Inflammatory macrophage treated with lipopolysaccharide for 4 hours (primary cell): ENCODE measurements around the gene PDP2.

ENCODE experiments used
- DNase-seq: peaks from one replicate; pipeline ENCODE4 v3.0.0-alpha.2; 2020

PDP2 gene, protein sequence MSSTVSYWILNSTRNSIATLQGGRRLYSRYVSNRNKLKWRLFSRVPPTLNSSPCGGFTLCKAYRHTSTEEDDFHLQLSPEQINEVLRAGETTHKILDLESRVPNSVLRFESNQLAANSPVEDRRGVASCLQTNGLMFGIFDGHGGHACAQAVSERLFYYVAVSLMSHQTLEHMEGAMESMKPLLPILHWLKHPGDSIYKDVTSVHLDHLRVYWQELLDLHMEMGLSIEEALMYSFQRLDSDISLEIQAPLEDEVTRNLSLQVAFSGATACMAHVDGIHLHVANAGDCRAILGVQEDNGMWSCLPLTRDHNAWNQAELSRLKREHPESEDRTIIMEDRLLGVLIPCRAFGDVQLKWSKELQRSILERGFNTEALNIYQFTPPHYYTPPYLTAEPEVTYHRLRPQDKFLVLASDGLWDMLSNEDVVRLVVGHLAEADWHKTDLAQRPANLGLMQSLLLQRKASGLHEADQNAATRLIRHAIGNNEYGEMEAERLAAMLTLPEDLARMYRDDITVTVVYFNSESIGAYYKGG

DNA sequence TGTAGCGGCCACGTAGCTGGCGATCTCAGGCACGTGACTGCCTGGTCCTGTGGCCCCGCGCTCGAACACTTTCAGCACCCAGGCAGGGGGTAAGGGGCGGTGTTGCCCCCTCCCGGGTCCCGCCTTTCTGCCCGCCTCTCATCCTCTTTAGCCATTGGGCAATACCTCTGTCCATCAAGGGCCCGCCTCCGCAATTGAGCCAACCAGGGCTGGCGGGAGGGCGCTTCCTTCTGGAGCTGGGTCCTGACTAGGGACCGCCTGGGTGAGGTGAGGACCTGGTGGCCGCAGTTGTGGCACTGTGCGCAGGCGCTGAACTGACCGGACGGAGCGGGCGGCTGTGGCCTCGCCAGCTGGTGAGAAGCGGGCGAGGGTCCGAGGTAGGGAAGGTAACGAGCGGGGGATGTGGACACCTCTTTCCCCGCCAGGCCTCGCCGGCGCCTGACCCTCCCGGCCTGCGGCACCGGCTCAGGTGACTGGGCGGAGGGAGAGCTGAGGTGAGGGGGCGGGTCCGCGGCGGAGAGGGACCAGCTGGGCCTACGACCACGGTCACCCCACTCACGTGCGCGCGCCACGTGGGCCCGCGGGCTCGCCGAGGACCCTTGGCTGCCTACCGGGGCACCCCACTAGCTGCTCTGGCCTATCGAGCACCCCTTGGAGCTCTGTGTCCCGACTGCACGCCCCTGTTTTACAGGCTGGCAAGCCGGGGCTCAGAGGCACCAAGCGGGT is at the start of gene PDP2:
Gene PDP2 (plus strand): TSS at position 228 of the 726 bp plus-strand sequence. CDS start 3,770 bp downstream, outside the sequence.
- peak; percentile 89 for DNase-seq

DNA sequence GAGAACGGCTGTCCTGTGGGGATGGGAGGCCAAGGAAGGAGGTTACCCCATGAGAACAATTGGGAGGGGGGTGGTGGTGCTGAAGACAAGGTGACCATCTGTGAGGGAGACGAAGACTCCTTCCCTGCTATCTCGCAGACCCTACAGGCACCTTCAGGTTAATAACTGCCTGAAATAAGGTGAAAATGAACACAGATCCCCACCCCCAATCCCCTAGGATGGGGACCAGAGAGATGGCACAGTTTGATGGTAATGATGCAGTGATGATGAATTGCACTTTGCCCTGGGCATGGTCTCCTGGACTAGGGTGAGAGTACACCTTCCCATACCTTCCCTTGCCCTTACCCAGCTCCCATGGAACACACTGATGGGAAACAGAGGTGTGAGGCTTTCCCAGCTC is 48.1 kb upstream of the PDP2 start:
- DNase-seq, result no peak

DNA sequence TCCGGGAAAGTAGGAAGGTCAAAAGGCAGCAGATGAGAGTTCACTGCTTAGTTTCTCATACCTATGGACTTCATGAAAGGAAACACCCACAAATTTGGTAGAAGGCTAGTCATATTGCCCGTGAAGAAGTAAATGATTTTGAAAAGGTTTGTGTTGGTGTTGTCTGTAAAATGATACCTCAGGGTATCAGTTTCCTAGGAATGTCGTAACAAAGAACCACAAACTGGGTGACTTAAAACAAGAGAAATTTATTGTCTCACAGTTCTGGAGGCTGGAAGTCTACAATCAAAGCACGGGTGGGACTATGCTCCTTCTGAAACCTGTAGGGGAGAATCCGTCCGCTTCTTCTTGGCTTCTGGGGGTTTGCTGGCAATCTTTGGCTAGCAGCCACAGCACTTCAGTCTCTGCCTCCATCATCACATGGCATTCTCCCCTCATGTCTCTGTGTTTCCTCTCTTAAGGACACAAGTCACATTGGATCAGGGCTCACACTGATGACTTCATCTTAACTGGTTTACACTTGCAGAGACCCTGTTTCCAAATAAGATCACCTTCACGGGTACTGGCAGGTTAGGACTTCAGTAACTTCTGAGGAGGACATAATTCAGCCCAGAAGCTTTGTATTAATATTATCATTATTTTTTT is 47.5 kb upstream of the PDP2 start:
- DNase-seq, result no peak

DNA sequence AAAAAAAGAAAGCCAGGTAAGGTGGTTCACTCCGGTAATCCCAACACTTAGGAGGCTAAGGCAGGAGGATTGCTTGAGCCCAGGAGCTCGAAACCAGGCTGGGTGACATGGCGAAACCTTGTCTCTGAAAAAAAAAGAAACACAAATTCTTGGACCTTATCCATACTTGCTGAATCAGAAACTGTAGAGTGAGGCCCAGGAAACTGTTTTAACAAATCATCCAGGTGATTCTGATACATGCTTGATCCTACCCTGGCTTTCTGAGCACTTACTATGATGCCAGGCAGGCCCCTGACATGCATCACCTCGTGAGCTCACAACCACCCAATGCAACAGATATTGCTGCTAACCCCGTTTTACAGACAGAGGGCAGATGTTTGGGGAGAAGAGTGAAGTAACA is 45.6 kb upstream of the PDP2 start:
- no peak for DNase-seq

DNA sequence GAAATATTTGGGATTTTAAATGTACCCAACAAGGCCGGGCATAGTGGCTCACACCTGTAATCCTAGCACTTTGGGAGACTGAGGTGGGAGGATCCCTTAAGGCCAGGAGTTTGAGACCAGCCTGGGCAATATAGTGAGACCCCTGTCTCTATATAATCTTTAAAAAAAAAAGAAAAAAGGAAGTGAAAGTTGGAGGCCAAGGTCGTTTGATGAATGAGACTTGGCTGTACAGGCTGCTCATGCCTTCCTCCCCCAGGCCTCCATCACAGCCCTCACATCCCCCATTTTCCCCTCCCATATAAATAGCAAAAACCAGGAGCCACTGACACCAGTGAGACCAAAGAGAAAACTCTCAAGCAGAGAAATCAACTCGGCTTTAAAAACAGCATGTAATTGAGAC is 39.4 kb upstream of the PDP2 start:
- DNase-seq, result no peak

DNA sequence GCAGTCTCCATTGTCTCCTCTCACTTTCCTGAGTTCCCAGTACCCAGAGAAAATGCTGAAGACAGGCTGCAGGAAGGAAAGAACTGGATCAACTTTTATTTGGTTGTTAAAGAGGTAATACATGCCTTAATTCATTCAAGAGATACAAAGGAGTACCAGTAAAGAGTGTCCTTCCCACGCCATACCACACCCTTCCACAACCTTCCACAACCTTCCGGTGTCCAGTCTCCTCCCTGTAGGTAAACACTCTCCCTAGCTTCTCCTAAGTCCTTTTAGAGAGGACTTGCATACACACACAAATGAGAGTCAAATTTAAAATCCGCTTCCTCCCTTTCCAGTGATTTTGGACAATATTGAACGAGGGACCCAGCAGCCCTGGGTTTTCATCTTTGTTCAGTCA is 38.9 kb upstream of the PDP2 start:
- DNase-seq, result no peak

DNA sequence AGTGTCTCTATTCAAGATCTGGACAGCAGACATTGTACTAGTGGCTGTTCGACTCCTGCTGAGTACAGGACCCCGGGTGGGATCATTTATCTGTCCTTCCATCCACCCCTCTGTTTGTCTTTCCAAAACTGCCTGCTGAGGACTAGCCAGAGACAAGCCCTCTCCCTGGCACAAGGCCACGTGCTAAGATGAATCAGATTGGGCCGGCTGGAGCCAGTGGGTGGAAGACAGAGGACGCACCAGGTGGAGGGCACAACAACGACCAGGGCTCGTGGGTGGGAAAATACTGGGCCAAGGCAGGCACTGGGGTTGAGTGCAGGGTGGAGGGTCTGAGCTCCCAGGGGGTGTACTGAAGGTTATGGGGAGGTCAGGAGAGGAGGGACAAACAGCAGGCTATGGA is 37.5 kb upstream of the PDP2 start:
- no peak for DNase-seq

DNA sequence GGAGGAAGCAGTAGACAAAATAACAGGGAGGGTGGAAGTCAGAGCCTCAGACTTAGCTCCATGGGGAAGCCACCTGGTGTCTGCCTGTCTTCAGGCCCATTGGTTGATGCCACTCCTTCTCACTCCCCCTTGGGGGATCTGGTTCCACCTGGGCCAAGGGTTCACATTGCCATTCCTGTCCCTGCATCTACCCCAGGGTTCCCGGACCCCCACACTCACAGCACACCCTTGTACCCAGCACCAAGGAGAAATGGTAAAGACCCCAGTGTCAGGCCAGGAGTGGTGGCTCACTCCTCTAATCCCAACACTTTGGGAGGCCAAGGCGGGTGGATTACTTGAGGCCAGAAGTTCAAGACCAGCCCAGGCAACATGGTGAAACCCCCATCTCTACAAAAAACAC is 37.1 kb upstream of the PDP2 start:
- DNase-seq, result no peak

DNA sequence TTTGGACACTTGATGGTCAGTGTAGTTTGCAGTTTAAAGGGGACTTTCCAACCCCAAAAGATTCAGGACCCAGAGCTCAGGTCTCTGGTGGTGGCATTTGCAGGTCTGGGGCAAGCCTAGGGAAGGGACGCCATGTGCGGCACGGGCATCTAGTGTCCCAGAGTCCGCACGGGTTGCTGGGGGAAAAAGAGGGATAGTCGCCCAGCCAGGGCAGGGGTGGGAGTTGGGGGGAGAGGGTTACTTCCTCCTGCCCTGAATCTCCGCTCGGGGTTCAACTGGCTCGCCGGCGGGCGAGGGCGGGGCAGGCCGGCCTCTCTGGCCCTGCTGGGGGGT is 36.3 kb upstream of the PDP2 start:
- DNase-seq, result no peak

DNA sequence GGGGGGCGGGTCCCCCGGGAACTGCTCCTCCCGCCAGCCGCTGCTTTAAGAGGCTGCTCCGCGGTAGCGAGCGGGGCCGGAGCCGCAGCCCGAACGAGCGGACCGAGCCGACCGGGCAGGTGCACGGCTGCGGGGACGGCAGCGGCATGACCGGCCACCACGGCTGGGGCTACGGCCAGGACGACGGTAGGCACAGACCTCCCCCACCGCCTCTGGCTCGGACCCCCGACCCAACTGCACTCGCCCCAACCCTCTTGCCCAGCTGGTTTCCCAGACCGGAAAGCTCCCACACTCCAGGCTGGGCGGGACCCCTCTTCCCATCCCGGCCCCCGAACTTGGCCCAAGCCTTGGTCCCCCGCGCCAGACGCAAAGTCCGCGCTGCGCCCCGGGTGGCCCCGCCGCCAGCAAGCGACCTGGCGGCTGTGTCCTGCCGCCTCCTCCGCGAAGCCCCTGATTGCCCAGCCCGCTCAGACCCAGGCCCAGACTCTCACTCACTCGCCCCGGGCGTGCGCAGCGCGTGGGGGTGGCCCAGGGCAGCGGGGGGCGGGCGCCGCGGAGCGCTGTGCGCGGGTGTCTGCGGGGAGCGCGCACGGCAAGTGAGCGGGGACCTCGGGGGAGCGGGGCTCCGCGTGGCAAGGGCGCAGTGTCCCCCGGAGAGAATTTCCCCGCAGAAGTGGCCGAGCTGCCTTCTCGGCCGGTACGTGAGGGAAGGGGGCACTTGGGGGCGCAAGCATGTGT is 35.8 kb upstream of the PDP2 start, which contains the start of gene CA7:
Gene CA7 (plus strand): TSS at position 73 of the 738 bp plus-strand sequence. CDS start 74 bp downstream, at position 147.
- no peak for DNase-seq

DNA sequence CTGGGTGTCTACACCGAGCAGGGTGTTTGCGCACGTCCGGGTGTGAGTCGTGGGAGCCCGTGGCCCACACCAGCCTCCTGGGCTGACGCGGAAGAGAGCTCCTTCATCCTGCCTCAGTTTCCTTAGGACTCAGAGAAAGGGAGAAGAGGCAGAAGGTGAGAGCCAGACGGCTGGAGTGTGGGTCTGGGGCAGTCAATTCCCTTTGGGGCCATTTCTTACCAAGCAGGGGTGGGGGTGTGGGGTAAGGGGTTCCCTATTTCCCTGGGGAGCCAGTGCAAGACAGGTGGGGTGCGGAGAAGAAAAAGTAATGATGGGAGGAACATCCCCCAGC is 35.3 kb upstream of the PDP2 start:
- no peak for DNase-seq

DNA sequence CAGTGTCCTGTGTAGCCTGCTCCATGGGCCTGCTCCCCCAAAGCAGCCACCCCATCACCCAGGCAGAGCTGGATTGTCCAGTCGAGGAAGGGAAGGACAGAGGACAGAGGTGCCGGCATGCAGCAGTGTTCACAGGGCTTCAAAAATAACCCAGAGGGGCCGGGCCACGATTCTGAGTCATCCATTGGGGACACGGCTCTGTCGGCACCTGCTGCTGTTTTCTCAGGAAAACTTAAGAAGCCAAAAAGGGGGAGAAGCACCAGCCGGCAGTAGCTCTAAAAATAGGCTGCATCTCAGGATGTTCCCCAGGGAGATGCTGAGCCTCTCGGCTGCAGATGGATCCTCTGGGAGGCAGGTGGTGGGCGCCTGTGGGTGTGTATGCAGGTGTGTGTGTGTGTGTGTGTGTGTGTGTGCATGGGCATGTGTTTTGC is 34.5 kb upstream of the PDP2 start:
- DNase-seq, result no peak

DNA sequence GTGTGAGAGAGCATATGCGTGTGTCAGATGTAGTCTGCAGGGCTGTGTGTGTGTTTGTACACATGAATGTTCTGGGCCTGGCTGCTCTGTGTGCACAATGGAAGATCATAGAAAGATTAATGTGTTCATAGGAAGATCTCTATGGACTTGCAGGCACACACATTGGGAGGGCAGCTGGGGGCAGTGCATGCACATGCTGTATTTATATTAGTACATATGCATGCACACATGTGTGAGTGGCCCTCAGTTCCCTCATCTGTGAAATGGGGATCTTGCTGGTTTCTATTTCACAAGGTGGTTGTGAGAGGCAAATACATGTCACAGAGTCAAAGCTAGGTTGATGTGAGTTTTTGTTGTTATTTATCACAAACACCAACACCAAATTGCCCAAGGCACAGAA is 34.0 kb upstream of the PDP2 start:
- DNase-seq, result no peak

DNA sequence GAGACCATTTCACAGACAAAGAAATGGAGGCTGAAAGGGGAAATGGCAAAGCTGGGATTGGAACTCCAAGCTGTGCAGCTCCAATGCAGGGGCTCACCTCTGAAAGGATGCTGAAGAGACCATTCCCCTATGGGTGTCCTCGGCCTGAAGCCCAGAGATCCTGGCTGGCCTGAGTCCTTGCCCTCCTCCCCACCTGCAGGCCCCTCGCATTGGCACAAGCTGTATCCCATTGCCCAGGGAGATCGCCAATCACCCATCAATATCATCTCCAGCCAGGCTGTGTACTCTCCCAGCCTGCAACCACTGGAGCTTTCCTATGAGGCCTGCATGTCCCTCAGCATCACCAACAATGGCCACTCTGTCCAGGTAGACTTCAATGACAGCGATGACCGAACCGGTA is 33.5 kb upstream of the PDP2 start:
- no peak for DNase-seq

DNA sequence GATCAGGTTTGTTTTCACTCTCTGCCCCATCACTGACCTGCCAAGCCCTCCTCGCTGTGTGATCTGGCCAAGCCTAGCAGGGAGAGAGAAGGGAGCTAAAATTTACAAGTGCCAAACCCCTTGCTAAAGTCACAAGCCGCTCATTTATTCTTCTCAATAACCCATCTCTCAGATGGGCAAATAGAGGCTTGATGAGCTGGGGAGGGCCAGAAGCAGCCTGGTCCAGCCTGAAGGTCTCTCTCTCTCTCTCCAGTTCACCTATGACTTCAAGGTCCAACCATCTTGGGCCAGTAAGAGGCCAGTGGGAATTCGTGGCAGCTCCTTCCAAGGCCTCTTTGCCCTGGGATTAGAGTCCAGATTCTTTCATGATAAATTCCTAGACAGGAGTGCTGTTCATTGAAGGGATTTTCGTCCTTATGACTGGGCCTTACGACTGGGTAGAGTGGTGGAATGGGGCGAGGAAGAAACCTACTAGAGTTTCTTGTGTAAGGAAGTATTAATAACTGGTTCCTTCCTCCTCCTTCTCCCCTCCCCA is 32.7 kb upstream of the PDP2 start:
- DNase-seq, result no peak

DNA sequence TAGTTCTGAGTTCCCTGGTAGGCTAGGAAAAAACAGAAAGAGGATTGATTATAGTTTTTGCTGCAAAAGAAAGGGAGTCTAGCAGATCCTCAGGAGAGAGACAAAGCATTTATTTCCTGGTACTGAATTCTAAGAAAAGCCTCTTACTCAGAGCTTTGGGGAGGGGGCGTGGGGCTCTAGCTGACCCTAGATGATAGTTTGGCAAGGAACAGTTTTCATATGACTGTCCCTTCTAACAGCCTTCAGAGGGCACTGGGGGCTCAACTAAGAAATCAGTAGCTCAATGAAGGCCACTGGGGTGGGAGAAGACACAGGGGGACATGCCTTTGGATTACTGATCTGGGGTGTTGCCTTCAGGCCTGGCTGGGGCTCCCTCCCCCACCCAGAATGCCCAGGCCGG is 32.1 kb upstream of the PDP2 start:
- DNase-seq, result no peak

DNA sequence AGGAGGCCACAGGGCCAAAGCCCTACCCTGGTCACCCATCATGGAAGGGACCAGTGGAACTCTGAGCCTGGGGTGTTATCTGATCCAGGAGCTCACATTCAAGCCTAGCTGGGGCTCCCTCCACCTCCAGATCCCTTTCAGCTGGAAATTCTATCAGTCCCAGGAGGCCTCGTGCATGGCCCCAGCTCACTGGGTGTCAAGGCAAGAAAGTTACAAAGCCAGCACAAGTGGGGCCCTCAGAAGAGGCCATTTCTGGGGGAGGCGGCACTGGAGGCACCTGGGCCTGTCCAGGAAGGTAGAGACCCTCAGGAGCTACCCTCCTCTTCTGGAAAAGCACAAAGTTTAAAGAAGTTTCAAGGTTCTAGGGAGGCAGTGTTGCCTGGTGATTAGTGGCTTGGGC is 31.3 kb upstream of the PDP2 start:
- no peak for DNase-seq

DNA sequence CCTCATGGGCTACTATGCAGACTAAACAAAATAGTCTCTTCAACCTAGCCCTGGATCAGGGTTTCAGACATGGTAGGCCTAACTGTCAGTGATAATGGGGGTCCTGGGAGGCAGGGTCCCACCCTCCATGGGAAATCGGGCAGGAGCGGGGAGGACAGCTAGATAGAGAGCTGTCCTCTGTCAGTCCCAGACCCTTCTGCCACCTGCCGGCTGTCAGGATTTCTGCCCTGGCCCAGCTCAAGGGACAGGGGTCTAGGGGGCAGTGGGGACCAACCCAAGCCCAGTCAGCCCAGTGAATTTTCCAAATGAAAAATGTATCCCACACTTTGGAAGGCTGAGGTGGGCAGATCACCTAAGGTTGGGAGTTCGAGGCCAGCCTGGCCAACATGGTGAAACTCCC is 30.8 kb upstream of the PDP2 start:
- no peak for DNase-seq

DNA sequence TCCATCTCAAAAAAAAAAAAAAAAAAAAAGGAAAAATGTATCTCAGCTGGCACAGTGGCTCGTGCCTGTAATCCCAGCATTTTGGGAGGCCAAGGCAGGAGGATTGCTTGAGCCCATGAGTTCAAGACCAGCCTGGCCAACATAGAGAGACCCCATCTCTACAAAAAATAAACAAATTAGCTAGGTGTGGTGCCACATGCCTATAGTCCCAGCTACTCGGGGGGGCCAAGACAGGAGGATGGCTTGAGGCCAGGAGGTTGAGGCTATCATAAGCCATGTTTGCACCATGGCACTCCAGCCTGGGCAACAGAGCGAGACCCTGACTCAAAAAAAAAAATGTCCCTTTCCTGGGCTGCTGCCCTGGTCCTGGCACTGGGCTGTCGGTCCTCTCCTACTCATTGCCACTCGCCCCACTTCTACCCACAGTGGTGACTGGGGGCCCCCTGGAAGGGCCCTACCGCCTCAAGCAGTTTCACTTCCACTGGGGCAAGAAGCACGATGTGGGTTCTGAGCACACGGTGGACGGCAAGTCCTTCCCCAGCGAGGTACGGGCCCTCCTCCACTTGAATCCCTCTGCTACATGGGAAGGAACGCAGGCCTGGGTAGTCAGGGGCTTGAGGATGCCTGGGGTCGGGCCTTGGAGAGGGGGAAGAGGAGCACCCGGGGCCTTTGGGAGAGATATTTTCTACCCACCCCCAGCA is 30.1 kb upstream of the PDP2 start:
- DNase-seq, result peak; percentile 11

DNA sequence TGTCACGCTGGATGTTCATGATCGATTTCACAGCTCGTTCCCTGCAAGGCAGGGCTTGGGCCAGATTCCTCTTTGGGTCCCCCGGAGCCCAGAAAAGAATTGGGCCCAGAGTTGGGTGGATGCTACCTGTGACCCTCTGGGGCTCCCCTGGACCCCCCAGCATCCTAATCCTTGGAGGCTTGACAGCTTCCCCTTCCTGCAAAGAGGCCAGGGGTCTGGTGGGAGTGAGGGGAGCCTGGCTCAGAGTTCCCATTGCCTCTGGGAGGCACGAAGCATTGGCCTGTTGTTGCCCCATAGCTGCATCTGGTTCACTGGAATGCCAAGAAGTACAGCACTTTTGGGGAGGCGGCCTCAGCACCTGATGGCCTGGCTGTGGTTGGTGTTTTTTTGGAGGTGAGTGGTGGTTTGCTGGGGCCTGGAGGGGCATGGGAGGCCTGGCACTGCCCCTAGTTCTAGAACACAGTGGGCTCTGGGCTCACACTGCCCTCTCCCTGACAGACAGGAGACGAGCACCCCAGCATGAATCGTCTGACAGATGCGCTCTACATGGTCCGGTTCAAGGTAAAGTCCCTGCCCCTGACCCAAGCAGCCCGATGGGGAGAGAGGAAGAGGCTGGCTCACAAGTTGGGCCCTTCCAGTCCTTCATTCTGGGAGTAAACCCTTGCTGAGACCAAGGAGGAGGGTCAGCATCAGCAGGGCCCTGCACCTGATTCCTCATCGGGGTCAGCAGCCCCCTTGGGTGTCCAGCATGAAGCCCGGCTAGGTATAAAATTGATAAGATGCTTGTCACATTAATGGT is 28.9 kb upstream of the PDP2 start:
- DNase-seq, result no peak
